Embryonic facial prominence (tissue), 1 donor: Measurements from ENCODE around the gene DENND6A.
"Not testable (repeated sequence)": the region's sequence is repeated elsewhere in the genome, so short reads cannot be mapped to it uniquely, and the experiment has no call there.

Source experiments
- DNase-seq: peaks from one replicate; pipeline ENCODE4 v3.0.0-alpha.2; 2016; ENCODE audit errors: extremely low spot score

The DENND6A gene

DNA sequence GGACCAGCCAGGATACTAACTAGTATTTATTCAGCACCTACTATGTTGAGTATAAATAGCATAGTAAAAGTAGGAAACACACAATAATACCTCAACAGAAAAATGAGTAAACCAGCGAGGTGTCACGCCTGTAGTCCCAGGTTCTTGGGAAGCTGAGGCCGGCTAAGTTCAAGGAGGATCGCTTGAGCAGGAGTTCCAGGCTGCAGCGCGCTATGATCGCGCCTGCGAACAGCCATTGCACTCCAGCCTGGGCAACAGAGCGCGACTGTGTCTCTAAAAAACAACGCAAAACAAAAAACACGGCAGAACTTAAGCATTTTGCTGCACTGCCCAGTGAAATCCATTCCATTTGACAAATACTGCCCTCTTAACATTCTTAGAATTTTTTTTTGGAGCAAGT, 1.3 kb upstream of the DENND6A start:
- DNase-seq: no peak

DNA sequence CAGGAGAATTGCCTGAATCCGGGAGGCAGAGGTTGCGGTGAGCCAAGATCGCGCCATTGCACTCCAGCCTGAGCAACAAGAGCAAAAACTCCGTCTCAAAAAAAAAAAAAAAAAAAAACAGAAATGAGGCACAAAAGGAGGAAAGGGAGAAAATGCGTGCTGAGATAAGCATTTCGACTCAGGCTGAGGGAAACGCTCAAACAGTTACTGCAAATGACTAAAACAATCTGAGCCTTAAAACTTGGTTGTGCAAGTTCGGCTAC, 813 bp downstream of the DENND6A start:
- not testable (repeated sequence) for DNase-seq

- no peak for DNase-seq
These were observed 1.3 kb downstream of the DENND6A start for GRCh38 chr3:57691411-57692132.

- DNase-seq: no peak
These were observed 3.4 kb downstream of the DENND6A start for GRCh38 chr3:57689367-57690053.

- DNase-seq: no peak
These were observed 4.6 kb downstream of the DENND6A start for GRCh38 chr3:57688291-57688690.

GRCh38 chr3:57683286-57683685, 9.6 kb downstream of the DENND6A start:
- DNase-seq: no peak

DNA sequence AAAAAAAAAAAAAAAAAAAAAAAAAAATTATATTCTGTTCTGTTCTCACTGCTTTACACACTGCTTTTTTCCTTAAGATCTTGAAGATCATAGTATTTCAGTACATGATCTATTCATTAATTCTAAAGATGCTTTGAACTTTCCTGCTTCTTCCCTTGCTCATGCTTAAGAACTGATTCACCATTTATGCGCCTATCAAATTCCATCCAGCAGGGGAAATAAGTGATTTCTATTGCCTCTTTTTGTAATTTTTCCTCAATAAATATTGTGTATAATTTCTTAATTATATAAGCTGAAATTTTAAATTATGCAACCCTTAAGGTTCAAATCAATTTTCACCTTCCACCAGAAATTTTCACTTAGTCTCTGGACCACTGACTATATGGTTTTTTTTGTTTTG, 10.6 kb downstream of the DENND6A start:
- no peak for DNase-seq

DNA sequence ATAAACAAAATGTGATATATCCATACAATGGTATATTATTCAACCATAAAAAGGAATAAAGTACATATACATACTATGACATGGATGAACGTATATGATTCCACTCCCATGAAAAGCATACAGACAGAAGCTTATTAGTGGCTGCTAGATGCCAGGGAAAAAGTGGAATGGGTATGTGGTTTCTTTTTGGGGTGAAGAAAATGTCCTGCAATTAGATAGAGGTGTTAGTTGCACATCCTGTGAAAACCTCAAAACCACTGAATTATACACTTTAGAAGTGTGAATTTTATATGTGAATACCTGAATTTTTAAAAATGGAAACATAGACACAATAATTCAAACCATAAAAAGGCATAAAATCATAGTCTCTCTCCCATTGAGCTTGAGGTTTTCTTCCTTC, 11.2 kb downstream of the DENND6A start:
- DNase-seq: no peak

- no peak for DNase-seq
These were observed 12.8 kb downstream of the DENND6A start for GRCh38 chr3:57680046-57680445.

GRCh38 chr3:57675530-57675929, 17.3 kb downstream of the DENND6A start:
- no peak for DNase-seq

DNA sequence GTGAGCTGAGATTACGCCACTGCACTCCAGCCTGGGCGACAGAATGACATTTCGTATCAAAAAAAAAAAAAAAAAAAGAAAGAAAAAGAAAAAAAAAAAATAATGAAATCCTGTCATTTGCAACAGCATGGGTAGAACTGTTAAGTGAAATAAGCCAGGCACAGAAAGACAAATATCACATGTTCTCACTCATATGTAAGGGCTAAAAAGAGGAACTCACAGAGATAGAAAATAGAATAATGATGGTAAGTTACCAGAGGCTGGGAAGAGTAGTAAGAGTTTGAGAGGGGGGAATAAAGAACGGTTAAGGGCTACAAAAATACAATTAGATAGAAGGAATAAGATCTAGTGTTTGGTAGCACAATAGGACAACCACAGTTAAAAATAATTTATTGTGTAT, 19.7 kb downstream of the DENND6A start:
- DNase-seq: no peak

- no peak for DNase-seq
These were observed 22.3 kb downstream of the DENND6A start for GRCh38 chr3:57670543-57670942.

GRCh38 chr3:57661404-57661803, 31.5 kb downstream of the DENND6A start:
- no peak for DNase-seq

GRCh38 chr3:57659806-57660439, 33.0 kb downstream of the DENND6A start:
- DNase-seq: no peak

DNA sequence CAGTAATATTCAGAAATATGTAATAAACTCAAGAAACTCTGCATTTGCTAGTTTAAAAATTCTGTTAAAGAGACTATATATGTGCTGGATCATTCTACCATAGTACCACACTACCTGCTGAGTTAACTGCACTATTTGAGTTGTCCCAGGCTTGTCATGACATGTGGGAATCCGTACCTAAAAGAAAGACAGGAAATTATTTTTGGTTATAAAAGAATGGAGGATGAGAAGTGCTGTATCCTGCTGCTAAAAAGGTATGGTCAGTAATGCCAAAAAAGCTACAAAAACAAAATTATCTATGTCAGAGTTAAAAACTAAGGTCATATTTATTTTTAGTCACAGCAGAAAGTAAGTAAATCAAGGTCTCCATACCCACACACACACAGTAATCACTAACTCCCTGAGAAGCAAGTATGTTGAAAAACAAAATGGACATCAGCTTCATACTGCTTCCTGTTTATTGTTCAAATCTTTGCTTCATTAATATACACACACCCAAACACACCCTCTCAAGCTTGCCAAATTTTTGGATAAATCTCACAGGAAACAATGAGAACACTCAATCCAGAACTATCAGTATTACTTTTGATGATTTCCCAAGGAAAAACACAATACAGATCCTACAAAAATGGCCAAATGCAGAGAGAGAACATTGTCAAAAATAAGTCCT, 33.7 kb downstream of the DENND6A start:
- no peak for DNase-seq

- no peak for DNase-seq
These were observed 34.3 kb downstream of the DENND6A start for GRCh38 chr3:57658536-57658935.

- no peak for DNase-seq
These were observed 37.1 kb downstream of the DENND6A start for GRCh38 chr3:57655727-57656126.

DNA sequence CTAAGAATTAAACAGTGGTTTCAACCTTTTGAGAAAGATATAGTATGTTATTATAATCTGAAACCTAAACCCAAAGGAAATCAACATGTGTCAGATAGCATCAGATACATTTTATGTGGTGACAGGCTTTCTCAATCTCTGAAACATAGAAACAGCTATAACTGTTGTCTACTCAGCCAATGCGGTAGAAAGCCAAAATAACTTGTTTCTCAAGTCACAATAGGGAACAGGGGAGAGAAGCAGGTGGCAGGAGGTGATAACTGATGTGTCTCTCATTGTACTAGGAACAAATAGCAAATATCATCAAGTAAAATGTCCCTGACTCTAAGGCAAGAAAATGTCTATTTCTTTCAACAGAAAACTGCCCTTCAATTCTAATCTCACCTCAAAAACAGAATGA, 38.6 kb downstream of the DENND6A start:
- DNase-seq: no peak

DNA sequence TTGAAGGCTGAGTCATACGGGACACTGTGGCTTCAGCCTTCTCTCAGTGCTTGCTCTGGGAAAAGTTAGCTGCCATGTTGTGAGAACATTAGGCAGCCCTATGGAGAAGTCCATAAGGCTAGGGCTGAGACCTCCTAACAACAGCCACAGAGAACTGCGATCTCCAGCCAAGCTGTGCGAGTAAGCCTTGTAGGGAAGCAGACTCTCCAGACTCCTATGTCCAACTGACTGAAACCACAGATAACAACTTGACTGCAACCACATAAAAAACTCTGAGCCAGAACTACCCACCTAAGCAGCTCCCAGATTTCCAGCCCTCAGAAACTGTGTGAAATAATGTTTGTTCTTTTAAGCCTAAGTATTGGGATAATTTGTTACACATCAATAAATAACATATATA, 40.7 kb downstream of the DENND6A start:
- no peak for DNase-seq

DNA sequence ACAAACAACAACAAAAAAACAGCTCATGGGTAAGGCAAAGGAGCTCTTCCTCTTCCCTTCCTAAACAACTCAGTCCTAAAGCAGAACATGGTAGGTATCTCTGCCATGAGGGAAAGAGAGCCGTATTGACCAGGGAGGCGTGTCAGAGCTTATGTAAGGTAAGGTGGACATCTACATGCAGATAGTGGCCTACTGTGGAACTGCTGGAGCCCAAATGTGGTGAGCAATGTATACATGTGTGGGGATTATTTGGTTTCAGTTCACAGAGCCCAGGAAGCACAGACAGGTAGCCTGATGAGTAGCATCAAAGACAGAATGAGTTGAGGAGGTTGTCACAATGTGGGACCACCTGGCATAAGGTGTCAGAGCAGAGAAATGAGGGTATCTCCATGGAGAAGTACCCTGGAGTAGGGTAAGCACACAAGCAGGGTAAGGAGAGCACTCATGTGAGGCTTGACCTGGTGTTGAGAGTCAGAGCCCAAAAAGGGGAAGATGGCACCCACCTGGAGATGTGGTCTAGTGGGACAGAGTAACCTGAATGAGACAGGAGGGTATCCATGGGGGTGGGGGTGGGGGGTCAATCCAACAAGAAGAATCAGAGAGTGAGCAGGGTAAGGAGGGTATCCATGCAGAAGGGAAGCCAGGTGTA, 45.5 kb downstream of the DENND6A start:
- no peak for DNase-seq

- DNase-seq: no peak
These were observed 46.2 kb downstream of the DENND6A start for GRCh38 chr3:57646723-57647122.

GRCh38 chr3:57644740-57645139, 48.1 kb downstream of the DENND6A start:
- DNase-seq: no peak
